GM12892 (cell line): ENCODE measurements around the gene CNDP2.
"Not testable (repeated sequence)": the region's sequence is repeated elsewhere in the genome, so short reads cannot be mapped to it uniquely, and the experiment has no call there.

Experiments
- DNase-seq: peaks from one replicate; pipeline ENCODE4 v3.0.0; 2011; ENCODE audit not compliant: insufficient read length
- FAIRE-seq: peaks from 2 replicates; lab custom pipeline; 2011; peaks lifted over from hg19 to GRCh38; lab: Jason Lieb, UNC
- POLR2A ChIP-seq: IDR thresholded peaks from 2 replicates; pipeline ENCODE4 v1.6.1; 2011; ENCODE audit warnings: low read depth, low read length, control low read depth
- POLR2AphosphoS5 ChIP-seq: IDR thresholded peaks from 2 replicates; pipeline ENCODE4 v1.6.1; 2011; ENCODE audit warnings: low read depth, low read length, control low read depth
- TAF1 ChIP-seq: IDR thresholded peaks from 2 replicates; pipeline ENCODE4 v1.6.1; 2011; ENCODE audit warnings: low read depth, mild to moderate bottlenecking, control low read depth, low read length, borderline replicate concordance

The CNDP2 gene

GRCh38 chr18:74549591-74550104, 53.5 kb downstream of the CNDP2 start:
- DNase-seq (no peak), FAIRE-seq (no peak)
- TF ChIP-seq TAF1, result no peak
- TF ChIP-seq POLR2A, result no peak
- no peak for TF ChIP-seq POLR2AphosphoS5

- DNase-seq, result no peak
- no peak for TF ChIP-seq POLR2AphosphoS5
- no peak for TF ChIP-seq POLR2A
- no peak for TF ChIP-seq TAF1
- FAIRE-seq, result no peak
Measured at GRCh38 chr18:74550886-74551285, 54.7 kb downstream of the CNDP2 start.

GRCh38 chr18:74551452-74551851, 55.3 kb downstream of the CNDP2 start:
- DNase-seq (no peak), FAIRE-seq (no peak)
- TF ChIP-seq POLR2A (no peak), POLR2AphosphoS5 (no peak)

GRCh38 chr18:74551936-74552555, 55.9 kb downstream of the CNDP2 start:
- TF ChIP-seq TAF1, result no peak
- no peak for TF ChIP-seq POLR2A
- TF ChIP-seq POLR2AphosphoS5, result no peak
- FAIRE-seq (peak; percentile 87), DNase-seq (peak; percentile 58)

- no peak for TF ChIP-seq POLR2AphosphoS5
- no peak for TF ChIP-seq TAF1
- FAIRE-seq (no peak), DNase-seq (no peak)
Measured at GRCh38 chr18:74556126-74556525, 60.0 kb downstream of the CNDP2 start.

- no peak for DNase-seq
- FAIRE-seq, result no peak
- no peak for TF ChIP-seq POLR2A
- TF ChIP-seq TAF1, result no peak
- TF ChIP-seq POLR2AphosphoS5, result no peak
Measured at GRCh38 chr18:74558096-74558495, 61.9 kb downstream of the CNDP2 start.

- FAIRE-seq (no peak), DNase-seq (no peak)
- TF ChIP-seq POLR2AphosphoS5, result no peak
- no peak for TF ChIP-seq TAF1
- TF ChIP-seq POLR2A, result no peak
Measured at GRCh38 chr18:74562131-74562730, 66.1 kb downstream of the CNDP2 start.

- DNase-seq (no peak), FAIRE-seq (no peak)
- TF ChIP-seq POLR2A, result no peak
- no peak for TF ChIP-seq TAF1
- no peak for TF ChIP-seq POLR2AphosphoS5
Measured at GRCh38 chr18:74562775-74563174, 66.6 kb downstream of the CNDP2 start.

GRCh38 chr18:74563999-74564398, 67.8 kb downstream of the CNDP2 start:
- no peak for TF ChIP-seq POLR2AphosphoS5
- TF ChIP-seq POLR2A, result no peak
- FAIRE-seq, result no peak
- no peak for DNase-seq

- not testable (repeated sequence) for DNase-seq, FAIRE-seq
Measured at GRCh38 chr18:74565164-74565563, 69.0 kb downstream of the CNDP2 start.

GRCh38 chr18:74565993-74566392, 69.8 kb downstream of the CNDP2 start:
- FAIRE-seq, DNase-seq: not testable (repeated sequence)

GRCh38 chr18:74567822-74568221, 71.7 kb downstream of the CNDP2 start:
- no peak for DNase-seq
- TF ChIP-seq TAF1 (no peak), POLR2A (no peak), POLR2AphosphoS5 (no peak)

More at GRCh38 chr18:74567822-74568221, 71.7 kb downstream of the CNDP2 start:
- FAIRE-seq, result no peak
